ENCODE data around the gene TBC1D5. TPM values are rescaled to one million over a fixed set of nuclear protein-coding genes. Genes with fewer than 3 reads are reported as not detected.

Gene TBC1D5
- total RNA-seq, 1 experiment from 2014 or later, result 26.1 TPM

DNA sequence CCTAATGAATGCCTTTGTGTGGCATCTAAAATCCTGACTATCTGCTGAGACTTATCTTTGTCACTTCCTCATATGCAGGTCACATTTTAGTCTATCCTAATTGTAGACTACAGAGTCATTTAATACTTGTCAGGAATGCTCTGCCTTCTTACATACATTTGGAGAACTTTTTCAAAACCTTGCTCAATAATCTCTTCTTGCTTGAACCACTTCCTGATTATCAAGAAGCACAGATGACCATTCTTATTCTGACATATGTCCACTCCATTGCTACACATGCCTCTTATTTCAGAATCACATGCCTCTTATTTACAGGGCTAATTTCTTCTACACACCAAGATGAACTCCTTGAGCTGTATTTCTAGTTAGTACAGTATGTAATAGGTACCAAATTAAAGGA is 400.3 kb downstream of the TBC1D5 start:
- TF ChIP-seq KAT7 (CRISPR knock-in tag; IDR thresholded peaks at IDR 0.05; ENCODE audit: borderline replicate concordance) (no peak), GABPB1 (CRISPR knock-in tag; IDR thresholded peaks at IDR 0.05) (no peak), ZNF263 (CRISPR knock-in tag; IDR thresholded peaks at IDR 0.05; ENCODE audit: low read depth) (no peak), GTF2I (CRISPR knock-in tag; conservative IDR thresholded peaks at IDR 0.05) (no peak)
- TF ChIP-seq, protein P1, sequence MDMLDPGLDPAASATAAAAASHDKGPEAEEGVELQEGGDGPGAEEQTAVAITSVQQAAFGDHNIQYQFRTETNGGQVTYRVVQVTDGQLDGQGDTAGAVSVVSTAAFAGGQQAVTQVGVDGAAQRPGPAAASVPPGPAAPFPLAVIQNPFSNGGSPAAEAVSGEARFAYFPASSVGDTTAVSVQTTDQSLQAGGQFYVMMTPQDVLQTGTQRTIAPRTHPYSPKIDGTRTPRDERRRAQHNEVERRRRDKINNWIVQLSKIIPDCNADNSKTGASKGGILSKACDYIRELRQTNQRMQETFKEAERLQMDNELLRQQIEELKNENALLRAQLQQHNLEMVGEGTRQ (CRISPR knock-in tag; IDR thresholded peaks at IDR 0.05), result no peak
- TF ChIP-seq, protein P2, sequence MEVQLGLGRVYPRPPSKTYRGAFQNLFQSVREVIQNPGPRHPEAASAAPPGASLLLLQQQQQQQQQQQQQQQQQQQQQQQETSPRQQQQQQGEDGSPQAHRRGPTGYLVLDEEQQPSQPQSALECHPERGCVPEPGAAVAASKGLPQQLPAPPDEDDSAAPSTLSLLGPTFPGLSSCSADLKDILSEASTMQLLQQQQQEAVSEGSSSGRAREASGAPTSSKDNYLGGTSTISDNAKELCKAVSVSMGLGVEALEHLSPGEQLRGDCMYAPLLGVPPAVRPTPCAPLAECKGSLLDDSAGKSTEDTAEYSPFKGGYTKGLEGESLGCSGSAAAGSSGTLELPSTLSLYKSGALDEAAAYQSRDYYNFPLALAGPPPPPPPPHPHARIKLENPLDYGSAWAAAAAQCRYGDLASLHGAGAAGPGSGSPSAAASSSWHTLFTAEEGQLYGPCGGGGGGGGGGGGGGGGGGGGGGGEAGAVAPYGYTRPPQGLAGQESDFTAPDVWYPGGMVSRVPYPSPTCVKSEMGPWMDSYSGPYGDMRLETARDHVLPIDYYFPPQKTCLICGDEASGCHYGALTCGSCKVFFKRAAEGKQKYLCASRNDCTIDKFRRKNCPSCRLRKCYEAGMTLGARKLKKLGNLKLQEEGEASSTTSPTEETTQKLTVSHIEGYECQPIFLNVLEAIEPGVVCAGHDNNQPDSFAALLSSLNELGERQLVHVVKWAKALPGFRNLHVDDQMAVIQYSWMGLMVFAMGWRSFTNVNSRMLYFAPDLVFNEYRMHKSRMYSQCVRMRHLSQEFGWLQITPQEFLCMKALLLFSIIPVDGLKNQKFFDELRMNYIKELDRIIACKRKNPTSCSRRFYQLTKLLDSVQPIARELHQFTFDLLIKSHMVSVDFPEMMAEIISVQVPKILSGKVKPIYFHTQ (CRISPR knock-in tag; IDR thresholded peaks at IDR 0.05), result no peak
- DNase-seq (ENCODE audit: low spot score) (no peak), ATAC-seq (no peak)
- POLR2A ChIA-PET, result no interaction called here
- H3K27ac Mint-ChIP-seq, result no peak overlapping the region
- no peaks in the 10 kb centered on the region for H3K27me3 Mint-ChIP-seq (ENCODE audit: low read depth)
- H3K36me3 Mint-ChIP-seq, result no peaks in the 10 kb centered on the region
- no peak overlapping the region for H3K4me3 Mint-ChIP-seq
- H3K4me1 Mint-ChIP-seq, result no peaks in the 10 kb centered on the region
- no peaks in the 10 kb centered on the region for H3K9me3 Mint-ChIP-seq
- CTCF ChIA-PET, result no interaction called here

DNA sequence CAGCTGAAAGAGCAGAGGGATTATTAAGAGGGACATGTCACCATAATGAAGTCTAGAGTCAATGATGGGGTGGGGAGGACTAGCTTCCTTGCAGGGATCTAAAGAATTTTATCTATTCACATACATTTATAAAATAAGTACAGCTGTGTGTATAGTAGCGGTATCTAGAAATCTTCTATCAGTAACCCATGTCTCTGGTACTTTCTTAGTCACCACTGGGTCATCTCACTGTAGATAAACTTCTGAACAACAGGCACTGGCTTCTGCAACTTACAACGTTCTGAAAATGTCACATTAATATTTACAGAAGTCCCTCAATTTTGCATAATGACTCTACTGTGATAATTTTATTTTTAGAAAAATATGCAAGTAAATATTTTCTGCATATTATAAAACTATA is 401.7 kb downstream of the TBC1D5 start:
- Mint-ChIP-seq H3K27ac (no peak overlapping the region), H3K9me3 (no peaks in the 10 kb centered on the region), H3K4me1 (no peaks in the 10 kb centered on the region), H3K27me3 (ENCODE audit: low read depth) (no peaks in the 10 kb centered on the region), H3K4me3 (no peak overlapping the region), H3K36me3 (no peaks in the 10 kb centered on the region)
- no peak for ATAC-seq
- TF ChIP-seq ZNF317 (CRISPR knock-in tag; IDR thresholded peaks at IDR 0.05; ENCODE audit: borderline replicate concordance, low read depth) (no peak), IRF1 (CRISPR knock-in tag; IDR thresholded peaks at IDR 0.05) (no peak), ZNF671 (CRISPR knock-in tag; IDR thresholded peaks at IDR 0.05) (no peak), ZNF416 (CRISPR knock-in tag; IDR thresholded peaks at IDR 0.05) (no peak), CDX4 (CRISPR knock-in tag; IDR thresholded peaks at IDR 0.05; ENCODE audit: borderline replicate concordance) (no peak), ATF1 (CRISPR knock-in tag; IDR thresholded peaks at IDR 0.05) (no peak), ZNF263 (CRISPR knock-in tag; IDR thresholded peaks at IDR 0.05; ENCODE audit: low read depth) (no peak), ZNF121 (CRISPR knock-in tag; IDR thresholded peaks at IDR 0.05) (no peak)
- TF ChIP-seq, protein P3, sequence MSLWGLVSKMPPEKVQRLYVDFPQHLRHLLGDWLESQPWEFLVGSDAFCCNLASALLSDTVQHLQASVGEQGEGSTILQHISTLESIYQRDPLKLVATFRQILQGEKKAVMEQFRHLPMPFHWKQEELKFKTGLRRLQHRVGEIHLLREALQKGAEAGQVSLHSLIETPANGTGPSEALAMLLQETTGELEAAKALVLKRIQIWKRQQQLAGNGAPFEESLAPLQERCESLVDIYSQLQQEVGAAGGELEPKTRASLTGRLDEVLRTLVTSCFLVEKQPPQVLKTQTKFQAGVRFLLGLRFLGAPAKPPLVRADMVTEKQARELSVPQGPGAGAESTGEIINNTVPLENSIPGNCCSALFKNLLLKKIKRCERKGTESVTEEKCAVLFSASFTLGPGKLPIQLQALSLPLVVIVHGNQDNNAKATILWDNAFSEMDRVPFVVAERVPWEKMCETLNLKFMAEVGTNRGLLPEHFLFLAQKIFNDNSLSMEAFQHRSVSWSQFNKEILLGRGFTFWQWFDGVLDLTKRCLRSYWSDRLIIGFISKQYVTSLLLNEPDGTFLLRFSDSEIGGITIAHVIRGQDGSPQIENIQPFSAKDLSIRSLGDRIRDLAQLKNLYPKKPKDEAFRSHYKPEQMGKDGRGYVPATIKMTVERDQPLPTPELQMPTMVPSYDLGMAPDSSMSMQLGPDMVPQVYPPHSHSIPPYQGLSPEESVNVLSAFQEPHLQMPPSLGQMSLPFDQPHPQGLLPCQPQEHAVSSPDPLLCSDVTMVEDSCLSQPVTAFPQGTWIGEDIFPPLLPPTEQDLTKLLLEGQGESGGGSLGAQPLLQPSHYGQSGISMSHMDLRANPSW (CRISPR knock-in tag; conservative IDR thresholded peaks at IDR 0.05; ENCODE audit: low read depth), result no peak
- TF ChIP-seq, protein P4, sequence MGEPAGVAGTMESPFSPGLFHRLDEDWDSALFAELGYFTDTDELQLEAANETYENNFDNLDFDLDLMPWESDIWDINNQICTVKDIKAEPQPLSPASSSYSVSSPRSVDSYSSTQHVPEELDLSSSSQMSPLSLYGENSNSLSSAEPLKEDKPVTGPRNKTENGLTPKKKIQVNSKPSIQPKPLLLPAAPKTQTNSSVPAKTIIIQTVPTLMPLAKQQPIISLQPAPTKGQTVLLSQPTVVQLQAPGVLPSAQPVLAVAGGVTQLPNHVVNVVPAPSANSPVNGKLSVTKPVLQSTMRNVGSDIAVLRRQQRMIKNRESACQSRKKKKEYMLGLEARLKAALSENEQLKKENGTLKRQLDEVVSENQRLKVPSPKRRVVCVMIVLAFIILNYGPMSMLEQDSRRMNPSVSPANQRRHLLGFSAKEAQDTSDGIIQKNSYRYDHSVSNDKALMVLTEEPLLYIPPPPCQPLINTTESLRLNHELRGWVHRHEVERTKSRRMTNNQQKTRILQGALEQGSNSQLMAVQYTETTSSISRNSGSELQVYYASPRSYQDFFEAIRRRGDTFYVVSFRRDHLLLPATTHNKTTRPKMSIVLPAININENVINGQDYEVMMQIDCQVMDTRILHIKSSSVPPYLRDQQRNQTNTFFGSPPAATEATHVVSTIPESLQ (CRISPR knock-in tag; IDR thresholded peaks at IDR 0.05), result no peak
- TF ChIP-seq, protein P5, sequence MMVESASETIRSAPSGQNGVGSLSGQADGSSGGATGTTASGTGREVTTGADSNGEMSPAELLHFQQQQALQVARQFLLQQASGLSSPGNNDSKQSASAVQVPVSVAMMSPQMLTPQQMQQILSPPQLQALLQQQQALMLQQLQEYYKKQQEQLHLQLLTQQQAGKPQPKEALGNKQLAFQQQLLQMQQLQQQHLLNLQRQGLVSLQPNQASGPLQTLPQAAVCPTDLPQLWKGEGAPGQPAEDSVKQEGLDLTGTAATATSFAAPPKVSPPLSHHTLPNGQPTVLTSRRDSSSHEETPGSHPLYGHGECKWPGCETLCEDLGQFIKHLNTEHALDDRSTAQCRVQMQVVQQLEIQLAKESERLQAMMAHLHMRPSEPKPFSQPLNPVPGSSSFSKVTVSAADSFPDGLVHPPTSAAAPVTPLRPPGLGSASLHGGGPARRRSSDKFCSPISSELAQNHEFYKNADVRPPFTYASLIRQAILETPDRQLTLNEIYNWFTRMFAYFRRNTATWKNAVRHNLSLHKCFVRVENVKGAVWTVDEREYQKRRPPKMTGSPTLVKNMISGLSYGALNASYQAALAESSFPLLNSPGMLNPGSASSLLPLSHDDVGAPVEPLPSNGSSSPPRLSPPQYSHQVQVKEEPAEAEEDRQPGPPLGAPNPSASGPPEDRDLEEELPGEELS (CRISPR knock-in tag; IDR thresholded peaks at IDR 0.05), result no peak
- TF ChIP-seq, protein P6, sequence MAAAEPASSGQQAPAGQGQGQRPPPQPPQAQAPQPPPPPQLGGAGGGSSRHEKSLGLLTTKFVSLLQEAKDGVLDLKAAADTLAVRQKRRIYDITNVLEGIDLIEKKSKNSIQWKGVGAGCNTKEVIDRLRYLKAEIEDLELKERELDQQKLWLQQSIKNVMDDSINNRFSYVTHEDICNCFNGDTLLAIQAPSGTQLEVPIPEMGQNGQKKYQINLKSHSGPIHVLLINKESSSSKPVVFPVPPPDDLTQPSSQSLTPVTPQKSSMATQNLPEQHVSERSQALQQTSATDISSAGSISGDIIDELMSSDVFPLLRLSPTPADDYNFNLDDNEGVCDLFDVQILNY (CRISPR knock-in tag; IDR thresholded peaks at IDR 0.05), result no peak
- CTCF ChIA-PET, result no interaction called here
- POLR2A ChIA-PET, result no interaction called here
- DNase-seq (ENCODE audit: low spot score), result no peak

All from WTC11 (cell line).